Spleen (tissue), 7 donors: ENCODE measurements around the gene FASTKD1.
"Not testable (repeated sequence)": the region's sequence is repeated elsewhere in the genome, so short reads cannot be mapped to it uniquely, and the experiment has no call there.

Source experiments
- CTCF ChIP-seq, 11 experiments: fragments of 200-600 bp in 7 of 11; fragments of 450-650 bp in 4 of 11; sonication (generic) in 4 of 11; IDR thresholded peaks in 8 of 11; conservative IDR thresholded peaks in 3 of 11; 1 replicate in 7 of 11; 2 replicates in 4 of 11; pipeline versions ENCODE4 v1.4.0 to v1.8.0; 2016 to 2021; ENCODE audit warnings: antibody characterized with exemption in 11 of 11, inconsistent platforms in 4 of 11, mild to moderate bottlenecking in 1 of 11
- POLR2A ChIP-seq, 3 donors: fragments of 450-650 bp; IDR thresholded peaks; one replicate each; pipeline ENCODE4 v1.5.1; 2017; ENCODE audit warnings: antibody characterized with exemption in 3 of 3, mild to moderate bottlenecking in 1 of 3
- donor health status: DM: no; HTN: no; CAD: no; lungs with moderate emphysema.
- donor health status: DM: no; HTN: no; CAD: no.
- donor health status: DM: no; HTN: no; CAD: no.

DNA sequence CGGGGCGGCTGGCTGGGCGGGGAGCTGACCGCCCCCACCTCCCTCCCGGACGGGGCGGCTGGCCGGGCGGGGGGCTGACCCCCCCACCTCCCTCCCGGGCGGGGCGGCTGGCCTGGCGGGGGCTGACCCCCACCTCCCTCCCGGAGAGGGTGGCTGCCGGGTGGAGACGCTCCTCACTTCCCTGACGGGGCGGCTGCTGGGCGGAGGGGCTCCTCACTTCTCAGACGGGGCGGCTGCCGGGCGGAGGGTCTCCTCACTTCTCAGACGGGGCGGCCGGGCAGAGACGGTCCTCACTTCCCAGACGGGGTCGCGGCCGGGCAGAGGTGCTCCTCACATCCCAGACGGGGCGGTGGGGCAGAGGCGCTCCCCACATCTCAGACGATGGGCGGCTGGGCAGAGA is 1.6 kb upstream of the FASTKD1 start:
- not testable (repeated sequence) for TF ChIP-seq CTCF (IDR thresholded peaks at IDR 0.05 in 8 of 11, conservative IDR thresholded peaks at IDR 0.05 in 3 of 11); POLR2A (IDR thresholded peaks at IDR 0.05)
